Liver (tissue), 3 donors: ENCODE results near the gene METAP2.

ENCODE experiments used
- ATF3 ChIP-seq: IDR thresholded peaks from 2 replicates; pipeline ENCODE4 v1.6.1; 2016; ENCODE audit warnings: antibody characterized with exemption
- CTCF ChIP-seq: fragments of 150-350 bp; IDR thresholded peaks from 2 replicates; pipeline ENCODE4 v1.5.1; 2017; ENCODE audit warnings: improper control_type of control experiment, low read depth, low read length; ENCODE audit not compliant: missing input control
- EGR1 ChIP-seq, 2 donors: IDR thresholded peaks; 2 replicates each; pipeline ENCODE4 v1.6.1; 2016 to 2018; ENCODE audit warnings: antibody characterized with exemption in 2 of 2, low read depth in 2 of 2
- GABPA ChIP-seq, 2 donors: IDR thresholded peaks in 1 of 2; conservative IDR thresholded peaks in 1 of 2; 2 replicates each; pipeline ENCODE4 v1.6.1; 2016; ENCODE audit warnings: antibody characterized with exemption in 2 of 2, mild to moderate bottlenecking in 1 of 2, moderate library complexity in 1 of 2
- JUND ChIP-seq, 2 donors: IDR thresholded peaks; 2 replicates each; pipeline ENCODE4 v1.6.1; 2016; ENCODE audit warnings: antibody characterized with exemption in 2 of 2
- REST ChIP-seq: IDR thresholded peaks from 2 replicates; pipeline ENCODE4 v1.6.1; 2016; ENCODE audit warnings: antibody characterized with exemption, mild to moderate bottlenecking
- RXRA ChIP-seq, 2 donors: IDR thresholded peaks; 2 replicates each; pipeline ENCODE4 v1.6.1; 2017 to 2018; ENCODE audit warnings: antibody characterized with exemption in 2 of 2, mild to moderate bottlenecking in 1 of 2
- YY1 ChIP-seq: IDR thresholded peaks from 2 replicates; pipeline ENCODE4 v1.6.1; 2016; ENCODE audit warnings: antibody characterized with exemption, mild to moderate bottlenecking
- TF ChIP-seq, protein P1 (sequence below): IDR thresholded peaks from 2 replicates; pipeline ENCODE4 v1.6.1; 2016; ENCODE audit warnings: antibody characterized with exemption
- TF ChIP-seq, protein P2 (sequence below): IDR thresholded peaks from 2 replicates; pipeline ENCODE4 v1.6.1; 2016; ENCODE audit warnings: antibody characterized with exemption
- donor health status: healthy.
- donor health status: healthy.

DNA sequence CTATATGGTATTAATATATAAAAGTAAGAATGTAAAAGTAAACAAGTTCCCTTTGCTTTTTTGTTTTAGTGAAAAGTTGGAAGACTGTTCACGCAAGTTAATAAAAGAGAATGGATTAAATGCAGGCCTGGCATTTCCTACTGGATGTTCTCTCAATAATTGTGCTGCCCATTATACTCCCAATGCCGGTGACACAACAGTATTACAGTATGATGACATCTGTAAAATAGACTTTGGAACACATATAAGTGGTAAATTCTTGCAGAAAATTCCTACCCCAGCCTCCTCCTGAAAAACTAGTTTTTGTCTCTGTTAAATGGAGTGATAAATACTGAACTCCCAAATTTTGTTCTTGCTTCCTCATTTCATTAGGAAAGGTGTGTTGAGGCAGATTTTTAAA lies 20.9 kb downstream of the METAP2 start:
- TF ChIP-seq CTCF (no peak), REST (no peak), JUND (IDR thresholded peaks at IDR 0.05) (no peak), ATF3 (no peak), YY1 (no peak), GABPA (IDR thresholded peaks at IDR 0.05 in 1 of 2, conservative IDR thresholded peaks at IDR 0.05 in 1 of 2) (no peak), EGR1 (IDR thresholded peaks at IDR 0.05; ENCODE audit: low read depth in 2 of 2) (no peak), RXRA (IDR thresholded peaks at IDR 0.05) (no peak)
- TF ChIP-seq, protein P1, sequence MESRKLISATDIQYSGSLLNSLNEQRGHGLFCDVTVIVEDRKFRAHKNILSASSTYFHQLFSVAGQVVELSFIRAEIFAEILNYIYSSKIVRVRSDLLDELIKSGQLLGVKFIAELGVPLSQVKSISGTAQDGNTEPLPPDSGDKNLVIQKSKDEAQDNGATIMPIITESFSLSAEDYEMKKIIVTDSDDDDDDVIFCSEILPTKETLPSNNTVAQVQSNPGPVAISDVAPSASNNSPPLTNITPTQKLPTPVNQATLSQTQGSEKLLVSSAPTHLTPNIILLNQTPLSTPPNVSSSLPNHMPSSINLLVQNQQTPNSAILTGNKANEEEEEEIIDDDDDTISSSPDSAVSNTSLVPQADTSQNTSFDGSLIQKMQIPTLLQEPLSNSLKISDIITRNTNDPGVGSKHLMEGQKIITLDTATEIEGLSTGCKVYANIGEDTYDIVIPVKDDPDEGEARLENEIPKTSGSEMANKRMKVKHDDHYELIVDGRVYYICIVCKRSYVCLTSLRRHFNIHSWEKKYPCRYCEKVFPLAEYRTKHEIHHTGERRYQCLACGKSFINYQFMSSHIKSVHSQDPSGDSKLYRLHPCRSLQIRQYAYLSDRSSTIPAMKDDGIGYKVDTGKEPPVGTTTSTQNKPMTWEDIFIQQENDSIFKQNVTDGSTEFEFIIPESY: no peak
- TF ChIP-seq, protein P2, sequence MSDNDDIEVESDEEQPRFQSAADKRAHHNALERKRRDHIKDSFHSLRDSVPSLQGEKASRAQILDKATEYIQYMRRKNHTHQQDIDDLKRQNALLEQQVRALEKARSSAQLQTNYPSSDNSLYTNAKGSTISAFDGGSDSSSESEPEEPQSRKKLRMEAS: no peak
